GM13977 (cell line): Measurements from ENCODE around the gene SOX9.

ENCODE experiments used
- DNase-seq: peaks from one replicate; pipeline ENCODE4 v3.0.0; 2012; ENCODE audit warnings: low spot score
- in situ Hi-C: fragments of 300-500 bp; cut with MboI; formaldehyde crosslinking; loops from one replicate; pipeline ENCODE4 v1.12.0; 2022; ENCODE audit warnings: low sequenced_read_pairs, low pct_unique_long_range_greater_than_20kb, mixed read lengths, inconsistent platforms; ENCODE audit not compliant: unreplicated experiment
- TF ChIP-seq, protein P1 (sequence below): IDR thresholded peaks from 2 replicates; pipeline ENCODE4 v1.5.1; 2012; ENCODE audit warnings: mild to moderate bottlenecking, control low read depth; ENCODE audit not compliant: insufficient read depth; ENCODE audit errors: extremely low read depth, missing control alignments

Gene SOX9

DNA sequence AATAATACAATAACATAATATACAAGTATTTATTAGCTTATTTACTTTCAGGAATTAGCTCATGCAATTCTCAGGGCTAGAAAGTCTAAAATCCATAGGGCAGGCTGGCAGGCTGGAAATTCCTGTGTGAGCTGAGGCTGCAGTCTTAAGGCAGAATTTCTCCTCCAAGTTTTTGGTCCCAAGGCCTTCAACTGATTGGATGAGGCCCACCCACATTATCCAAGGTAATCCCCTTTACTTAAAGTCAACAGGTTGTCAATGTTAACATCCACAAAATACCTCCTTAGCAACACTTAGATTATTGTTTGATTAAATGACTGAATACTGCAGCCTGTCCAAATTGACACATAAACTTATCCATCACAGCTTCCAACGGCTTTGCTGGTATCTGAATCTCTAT is 32.9 kb upstream of the SOX9 start:
- DNase-seq = no peak
- TF ChIP-seq, protein P1, sequence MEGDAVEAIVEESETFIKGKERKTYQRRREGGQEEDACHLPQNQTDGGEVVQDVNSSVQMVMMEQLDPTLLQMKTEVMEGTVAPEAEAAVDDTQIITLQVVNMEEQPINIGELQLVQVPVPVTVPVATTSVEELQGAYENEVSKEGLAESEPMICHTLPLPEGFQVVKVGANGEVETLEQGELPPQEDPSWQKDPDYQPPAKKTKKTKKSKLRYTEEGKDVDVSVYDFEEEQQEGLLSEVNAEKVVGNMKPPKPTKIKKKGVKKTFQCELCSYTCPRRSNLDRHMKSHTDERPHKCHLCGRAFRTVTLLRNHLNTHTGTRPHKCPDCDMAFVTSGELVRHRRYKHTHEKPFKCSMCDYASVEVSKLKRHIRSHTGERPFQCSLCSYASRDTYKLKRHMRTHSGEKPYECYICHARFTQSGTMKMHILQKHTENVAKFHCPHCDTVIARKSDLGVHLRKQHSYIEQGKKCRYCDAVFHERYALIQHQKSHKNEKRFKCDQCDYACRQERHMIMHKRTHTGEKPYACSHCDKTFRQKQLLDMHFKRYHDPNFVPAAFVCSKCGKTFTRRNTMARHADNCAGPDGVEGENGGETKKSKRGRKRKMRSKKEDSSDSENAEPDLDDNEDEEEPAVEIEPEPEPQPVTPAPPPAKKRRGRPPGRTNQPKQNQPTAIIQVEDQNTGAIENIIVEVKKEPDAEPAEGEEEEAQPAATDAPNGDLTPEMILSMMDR = no peak
- in situ Hi-C loops = no loop called here

DNA sequence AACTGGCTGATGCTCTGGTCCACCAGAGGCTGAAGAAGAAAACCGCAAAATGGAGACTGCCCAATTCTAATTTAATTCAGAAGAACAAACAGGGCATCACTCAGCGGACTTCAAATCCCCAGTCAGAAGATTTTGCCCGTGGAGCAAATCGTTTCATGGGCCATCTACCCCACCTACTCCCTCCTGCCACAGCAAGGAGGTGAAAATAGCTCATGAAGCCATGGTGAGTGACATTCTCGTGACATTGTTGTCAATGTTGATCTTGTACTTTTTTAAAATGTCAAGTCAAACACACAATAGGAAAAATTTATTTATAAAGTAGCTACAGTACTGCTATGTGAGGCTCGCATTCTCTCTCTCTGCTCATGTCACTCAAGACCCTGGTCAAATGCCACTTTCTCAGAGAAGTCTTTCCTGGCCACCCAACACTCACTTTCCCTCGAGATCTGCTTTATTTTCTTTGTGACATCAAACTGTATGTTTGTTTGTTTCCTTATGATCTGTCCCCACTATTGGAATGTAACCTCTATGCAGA is 31.3 kb upstream of the SOX9 start:
- DNase-seq = no peak
- in situ Hi-C loops = no loop called here
- TF ChIP-seq, protein P1 = no peak

- TF ChIP-seq, protein P1 = no peak
- in situ Hi-C loops = no loop called here
- DNase-seq = no peak
Observed at GRCh38 chr17:72090108-72090507, 30.7 kb upstream of the SOX9 start.

DNA sequence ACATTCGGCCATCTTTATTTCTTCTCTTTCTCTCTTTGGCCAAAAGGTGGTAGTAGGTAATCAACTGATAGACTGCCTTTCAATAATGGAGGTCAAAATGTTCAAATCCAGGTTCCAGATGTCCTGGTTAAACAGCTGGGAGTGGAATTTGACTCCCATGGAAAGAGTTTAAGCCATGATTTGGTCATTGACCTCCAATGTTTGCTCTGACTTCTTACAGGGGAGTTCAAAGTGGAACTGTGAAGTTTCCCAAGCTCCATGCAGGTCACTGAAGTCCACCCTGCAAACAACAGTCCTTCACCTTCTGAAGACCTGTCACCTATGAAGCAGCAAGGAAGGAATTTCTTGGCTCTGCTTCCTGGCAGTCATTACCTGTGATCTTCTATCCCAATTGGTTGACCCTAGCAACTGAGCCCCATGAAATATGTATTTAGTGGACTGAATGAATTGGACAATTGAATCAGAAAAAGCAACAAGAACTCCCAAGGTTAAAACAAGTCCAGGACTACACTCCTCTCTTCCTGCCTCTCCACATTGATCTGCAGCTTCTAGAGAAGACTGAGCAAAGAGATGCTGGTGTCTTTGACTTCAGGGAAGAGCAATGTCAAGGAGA is 28.0 kb upstream of the SOX9 start:
- DNase-seq = no peak
- TF ChIP-seq, protein P1 = no peak
- in situ Hi-C loops = no loop called here

- in situ Hi-C loops = no loop called here
- no peak for DNase-seq
- TF ChIP-seq, protein P1 = no peak
Observed at GRCh38 chr17:72093707-72094106, 27.1 kb upstream of the SOX9 start.

DNA sequence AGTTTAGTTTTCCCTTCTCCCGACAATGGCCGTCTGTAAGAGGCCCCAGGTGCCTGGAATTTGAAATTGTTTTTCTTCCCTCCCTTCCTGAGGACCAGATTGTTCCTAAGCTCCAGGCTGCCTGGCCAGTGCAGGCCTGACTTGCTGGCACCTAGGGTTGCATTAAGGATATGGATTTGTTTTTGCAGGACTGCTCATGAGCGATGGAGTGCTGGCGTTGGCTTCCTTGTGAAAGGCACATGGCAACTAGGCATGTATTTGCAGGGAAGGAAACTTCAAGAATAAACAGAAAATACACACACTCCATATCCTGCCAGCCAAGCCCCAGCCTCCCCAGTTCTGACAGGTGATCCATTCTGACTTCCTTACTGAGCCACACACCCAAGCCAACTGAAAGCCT is 25.5 kb upstream of the SOX9 start:
- no peak for DNase-seq
- TF ChIP-seq, protein P1 = no peak
- in situ Hi-C loops = no loop called here
